IMR-90 (cell line): ENCODE results near the gene ENKUR. TPM values are rescaled to one million over a fixed set of nuclear protein-coding genes. Genes with fewer than 3 reads are reported as not detected.

ENCODE experiments used
- ATAC-seq: fragments of 200-7000 bp; cut with Tn5 transposase; 2 replicates; pipeline ENCODE4 v1.9.1; 2020; ENCODE audit warnings: low read depth, mild to moderate bottlenecking, moderate library complexity
- BruUV-seq: library from RNA; stranded (reverse); fragments of 400-500 nt; replicated peaks from 2 replicates; lab custom pipeline; 2021; lab: Mats Ljungman, UMichigan
- CTCF ChIA-PET: fragments of 300-600 bp; formaldehyde crosslinking; extraction: SDS; loops from one replicate; lab custom pipeline; 2021; ENCODE audit warnings: antibody characterized with exemption; lab: Yijun Ruan, JAX
- POLR2A ChIA-PET: fragments of 300-600 bp; sonication (Branson Sonifier 250); formaldehyde crosslinking; loops from one replicate; lab custom pipeline; 2022; ENCODE audit warnings: antibody characterized with exemption; ENCODE audit not compliant: unreplicated experiment; lab: Charles Lee
- DNase-seq: peaks from one replicate; pipeline ENCODE4 v3.0.0; 2013
- H2AFZ ChIP-seq: replicated peaks from 2 replicates; pipeline ENCODE3; 2013; ENCODE audit warnings: low read length, mild to moderate bottlenecking; ENCODE audit not compliant: poor library complexity
- H2AK5ac ChIP-seq: 2 replicates; pipeline ENCODE4 v1.6.1; 2013; ENCODE audit warnings: low read depth, low read length, inconsistent platforms
- H2AK9ac ChIP-seq: replicated peaks from 2 replicates; pipeline ENCODE3; 2013; ENCODE audit warnings: mild to moderate bottlenecking, low read depth, low read length, moderate library complexity; ENCODE audit not compliant: poor library complexity
- H2BK120ac ChIP-seq: 2 replicates; pipeline ENCODE4 v1.6.1; 2013; ENCODE audit warnings: low read depth, low read length, inconsistent platforms
- H2BK15ac ChIP-seq: 3 replicates; pipeline ENCODE4 v1.6.1; 2013; ENCODE audit warnings: low read depth, low read length, inconsistent platforms
- H2BK20ac ChIP-seq: 2 replicates; pipeline ENCODE4 v1.6.1; 2013; ENCODE audit warnings: low read depth, mild to moderate bottlenecking, inconsistent platforms, low read length, moderate library complexity
- H2BK5ac ChIP-seq: 2 replicates; pipeline ENCODE4 v1.6.1; 2013; ENCODE audit warnings: mild to moderate bottlenecking, low read depth, low read length, inconsistent platforms; ENCODE audit not compliant: poor library complexity, severe bottlenecking
- H3K14ac ChIP-seq: replicated peaks from 2 replicates; pipeline ENCODE4 v1.6.1; 2013; ENCODE audit warnings: low read depth, low read length, inconsistent platforms
- H3K18ac ChIP-seq: 2 replicates; pipeline ENCODE4 v1.6.1; 2013; ENCODE audit warnings: low read depth, low read length, control low read depth
- H3K23ac ChIP-seq: 2 replicates; pipeline ENCODE4 v1.6.1; 2013; ENCODE audit warnings: low read depth, low read length, inconsistent platforms
- H3K27ac ChIP-seq: 2 replicates; pipeline ENCODE4 v1.5.1; 2013; ENCODE audit warnings: mild to moderate bottlenecking, control low read depth, low read length; ENCODE audit not compliant: insufficient read depth
- H3K27me3 ChIP-seq: 2 replicates; pipeline ENCODE4 v1.6.1; 2013; ENCODE audit warnings: low read length; ENCODE audit not compliant: control insufficient read depth, insufficient read depth
- H3K36me3 ChIP-seq: 2 replicates; pipeline ENCODE4 v1.6.1; 2013; ENCODE audit warnings: low read length, mixed read lengths; ENCODE audit not compliant: control insufficient read depth, insufficient read depth
- H3K4ac ChIP-seq: 2 replicates; pipeline ENCODE4 v1.6.1; 2013; ENCODE audit warnings: low read depth, low read length, inconsistent platforms
- H3K4me1 ChIP-seq: 2 replicates; pipeline ENCODE4 v1.6.1; 2013; ENCODE audit warnings: low read length, mixed read lengths; ENCODE audit not compliant: control insufficient read depth, insufficient read depth
- H3K4me2 ChIP-seq: 2 replicates; pipeline ENCODE4 v1.6.1; 2013; ENCODE audit warnings: low read depth, mild to moderate bottlenecking, control low read depth, low read length, moderate library complexity
- H3K4me3 ChIP-seq: 2 replicates; pipeline ENCODE4 v1.5.1; 2013; ENCODE audit warnings: low read depth, mild to moderate bottlenecking, control low read depth, low read length, moderate library complexity; ENCODE audit not compliant: insufficient read depth
- H3K56ac ChIP-seq: 2 replicates; pipeline ENCODE4 v1.6.1; 2013; ENCODE audit warnings: low read length, inconsistent platforms; ENCODE audit not compliant: insufficient read depth; ENCODE audit errors: extremely low read depth
- H3K79me1 ChIP-seq, 2 experiments: 2 replicates each; pipeline ENCODE4 v1.6.1; 2013; ENCODE audit warnings: low read length in 2 of 2, inconsistent platforms in 1 of 2, low read depth in 1 of 2
- H3K9ac ChIP-seq: 2 replicates; pipeline ENCODE4 v1.6.1; 2013; ENCODE audit warnings: low read depth, low read length, control low read depth
- H3K9me1 ChIP-seq: 2 replicates; pipeline ENCODE4 v1.6.1; 2013; ENCODE audit warnings: low read length, inconsistent platforms; ENCODE audit not compliant: insufficient read depth
- H3K9me3 ChIP-seq: 2 replicates; pipeline ENCODE4 v1.6.1; 2013; ENCODE audit warnings: low read length; ENCODE audit not compliant: control insufficient read depth, insufficient read depth
- H4K20me1 ChIP-seq: 2 replicates; pipeline ENCODE4 v1.6.1; 2013; ENCODE audit warnings: low read length, inconsistent platforms; ENCODE audit not compliant: insufficient read depth
- H4K5ac ChIP-seq: 2 replicates; pipeline ENCODE4 v1.6.1; 2013; ENCODE audit warnings: mild to moderate bottlenecking, low read depth, low read length, control low read depth
- H4K8ac ChIP-seq, 2 experiments: 2 replicates each; pipeline ENCODE4 v1.6.1; 2013; ENCODE audit warnings: low read depth in 2 of 2, low read length in 2 of 2, control low read depth in 1 of 2, inconsistent platforms in 1 of 2
- H4K91ac ChIP-seq: 2 replicates; pipeline ENCODE4 v1.6.1; 2013; ENCODE audit warnings: low read depth, low read length, inconsistent platforms; ENCODE audit not compliant: insufficient read depth
- BHLHE40 ChIP-seq: fragments of 150-350 bp; IDR thresholded peaks from 2 replicates; pipeline ENCODE4 v1.6.1; 2016; ENCODE audit warnings: mild to moderate bottlenecking, low read depth, low read length
- CEBPB ChIP-seq: IDR thresholded peaks from 2 replicates; pipeline ENCODE4 v1.6.1; 2012; ENCODE audit warnings: low read depth, low read length, improper control_type of control experiment
- CHD1 ChIP-seq: IDR thresholded peaks from 2 replicates; pipeline ENCODE4 v1.6.1; 2012; ENCODE audit warnings: low read depth, low read length, improper control_type of control experiment
- MAFK ChIP-seq: IDR thresholded peaks from 2 replicates; pipeline ENCODE4 v1.6.1; 2012; ENCODE audit warnings: low read depth, low read length, improper control_type of control experiment
- MAZ ChIP-seq: IDR thresholded peaks from 2 replicates; pipeline ENCODE4 v1.6.1; 2012; ENCODE audit warnings: low read depth, mild to moderate bottlenecking, low read length, improper control_type of control experiment, moderate library complexity, borderline replicate concordance
- MXI1 ChIP-seq: IDR thresholded peaks from 2 replicates; pipeline ENCODE4 v1.6.1; 2012; ENCODE audit warnings: low read depth, mild to moderate bottlenecking, low read length, moderate library complexity, borderline replicate concordance
- POLR2A ChIP-seq: IDR thresholded peaks from 2 replicates; pipeline ENCODE4 v1.6.1; 2012; ENCODE audit warnings: mild to moderate bottlenecking, low read depth, low read length
- RAD21 ChIP-seq: IDR thresholded peaks from 2 replicates; pipeline ENCODE4 v1.6.1; 2012; ENCODE audit warnings: low read length, improper control_type of control experiment
- SMC3 ChIP-seq: fragments of 150-350 bp; IDR thresholded peaks from 2 replicates; pipeline ENCODE4 v1.6.1; 2016; ENCODE audit warnings: low read depth, mild to moderate bottlenecking, antibody characterized with exemption, low read length, moderate library complexity
- USF2 ChIP-seq: fragments of 150-350 bp; IDR thresholded peaks from 2 replicates; pipeline ENCODE4 v1.6.1; 2017; ENCODE audit warnings: mild to moderate bottlenecking, antibody characterized with exemption, low read length, low read depth
- WGBS, 2 experiments: methylation state at CpG; one replicate each; pipeline versions ENCODE4 v1.1.5 to v1.1.7; 2013; ENCODE audit warnings: missing lambda C conversion rate in 2 of 2; ENCODE audit not compliant: insufficient read length in 1 of 2; ENCODE audit errors: extremely low coverage in 2 of 2; 5-methylcytosine and 5-hydroxymethylcytosine counted together
- dilution Hi-C: fragments of 300-500 bp; cut with HindIII; formaldehyde crosslinking; loops from one replicate; pipeline ENCODE4 v1.14.3; 2018; ENCODE audit warnings: low sequenced_read_pairs; ENCODE audit not compliant: unreplicated experiment
- in situ Hi-C: fragments of 300-500 bp; cut with MboI; formaldehyde crosslinking; loops from 3 replicates; pipeline ENCODE4 v1.14.3; 2019; ENCODE audit warnings: low sequenced_read_pairs, inconsistent platforms, mixed read lengths
- intact Hi-C: fragments of 100-400 bp; cut with micrococcal nuclease; formaldehyde crosslinking; loops from 2 replicates; pipeline ENCODE4 v1.10.0; 2022
- polyA plus RNA-seq, 3 experiments: library from polyadenylated mRNA; depleted of rRNA; stranded (reverse); fragments of >200 nt; gene quantifications; 2 replicates each; pipeline ENCODE4 v1.2.3, GENCODE V29; 2012; ENCODE audit warnings: low replicate concordance in 1 of 3
- total RNA-seq: library from RNA; depleted of rRNA; stranded (reverse); fragments of >200 nt; gene quantifications from 2 replicates; pipeline ENCODE4 v1.2.3, GENCODE V29; 2012
- TF ChIP-seq, protein P1 (sequence below): conservative IDR thresholded peaks from 2 replicates; pipeline ENCODE4 v1.5.1; 2012; ENCODE audit warnings: mild to moderate bottlenecking, low read depth, low read length, improper control_type of control experiment
- TF ChIP-seq, protein P2 (sequence below): fragments of 150-350 bp; IDR thresholded peaks from 2 replicates; pipeline ENCODE4 v1.6.1; 2016; ENCODE audit warnings: low read depth, mild to moderate bottlenecking, low read length, moderate library complexity, borderline replicate concordance

Gene ENKUR
- total and polyA plus RNA-seq, 2 of the 4 experiments (the other 2 are of a cell fraction), result not detected

DNA sequence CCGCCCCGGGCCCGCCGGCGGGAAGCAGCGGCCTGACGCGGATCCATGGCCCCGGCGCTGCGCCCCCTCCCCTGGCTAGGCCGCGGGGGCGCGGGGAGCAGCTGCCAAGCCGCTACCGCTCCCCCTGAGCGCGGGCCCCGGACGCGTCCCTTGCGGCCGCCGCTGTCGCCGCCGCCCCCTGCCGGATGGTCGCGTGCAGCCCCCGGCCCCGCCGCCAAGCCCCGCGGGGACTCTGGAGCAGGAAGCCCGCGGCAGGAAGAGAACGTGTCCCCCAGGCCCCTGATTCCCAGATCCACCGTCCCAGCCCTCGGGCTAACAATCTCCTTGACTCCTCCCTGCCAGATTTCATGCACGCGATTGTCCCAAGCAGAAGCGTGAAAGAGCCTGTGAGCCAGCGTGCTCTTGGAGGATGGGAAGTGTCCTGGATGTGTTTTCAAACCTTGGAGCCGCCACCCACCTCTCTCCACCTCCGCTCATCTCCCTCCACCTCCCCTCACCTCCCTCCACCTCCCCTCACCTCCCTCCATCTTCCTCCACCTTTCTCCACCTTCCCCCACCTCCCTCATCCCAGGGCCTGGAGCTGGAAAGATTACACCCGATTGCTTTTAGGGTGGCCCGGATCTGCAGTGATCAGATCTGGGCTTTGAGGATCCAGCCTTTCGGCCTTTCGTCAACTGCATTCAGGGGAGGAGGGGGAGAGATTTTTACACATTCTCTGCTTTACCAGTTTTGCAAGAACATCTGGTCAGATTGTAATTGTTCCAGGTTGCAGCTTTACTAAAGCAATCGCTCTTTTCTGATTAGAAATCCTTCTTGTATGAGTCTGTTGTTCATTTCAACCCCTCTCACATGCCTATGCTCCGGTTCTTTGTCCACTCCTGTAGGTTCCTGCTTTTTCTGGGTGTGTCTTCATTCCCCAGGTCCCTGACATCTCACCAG lies 63.0 kb downstream of the ENKUR start:
- Histone ChIP-seq H3K4me2 (peak overlapping the region; percentile 67), H2BK120ac (peak overlapping the region; percentile 95), H3K9me1 (peaks cover 12% of the 10 kb centered on the region), H3K9me3 (no peaks in the 10 kb centered on the region), H3K4me1 (peaks cover 26% of the 10 kb centered on the region), H4K5ac (peak overlapping the region; percentile 93), H2BK20ac (peak overlapping the region; percentile 6), H4K91ac (peak overlapping the region; percentile 97), H2AK5ac (peak overlapping the region; percentile 52), H3K18ac (peak overlapping the region; percentile 85), H4K20me1 (no peaks in the 10 kb centered on the region), H4K8ac (peak overlapping the region; percentile 93 to 97), H3K9ac (peak overlapping the region; percentile 66), H2AFZ (peak overlapping the region; percentile 96), H2BK5ac (peak overlapping the region; percentile 56), H3K36me3 (no peaks in the 10 kb centered on the region), H3K56ac (peak overlapping the region; percentile 62), H3K27me3 (no peaks in the 10 kb centered on the region), H2BK15ac (peak overlapping the region; percentile 53; the same call in 1 of the 3 replicates), H3K27ac (peak overlapping the region; percentile 84), H3K4me3 (peak overlapping the region; percentile 41), H3K23ac (peak overlapping the region; percentile 62), H3K79me1 (peaks cover 6 to 26% of the 10 kb centered on the region in 2 experiments; a peak in 3 of 4 replicates), H2AK9ac (peak overlapping the region; percentile 86), H3K14ac (peak overlapping the region; percentile 96), H3K4ac (peak overlapping the region; percentile 94)
- in situ Hi-C loops, result loop anchor here (25.0 kb wide), 1 partner anchor 241 kb away; the partner anchor contains the start of gene ARHGAP21
- ATAC-seq (peak; percentile 62), DNase-seq (peak; percentile 56)
- ChIA-PET POLR2A (no interaction called here), CTCF (interaction anchor here (0.6 kb wide), 1 partner anchor 33 kb away, joined by 3 read pairs; no protein-coding TSS in a partner anchor)
- dilution Hi-C loops, result no loop called here
- WGBS, 2 experiments, result 11% methylated on average over 5 of the region's 53 CpGs; no CpG with 5 or more reads in 1 of the 2 experiments
- no TSS peak for BruUV-seq
- intact Hi-C loops, result loop anchor here (1.0 to 5.0 kb wide), 3 partner anchors 61 to 228 kb away; no protein-coding TSS in a partner anchor
- TF ChIP-seq POLR2A (no peak), MAFK (no peak), USF2 (no peak), CHD1 (no peak), BHLHE40 (peak; percentile 16; the same call in 1 of the 2 replicates), MAZ (no peak; the same call in 1 of the 2 replicates), MXI1 (no peak), SMC3 (peak; percentile 31; the same call in 1 of the 2 replicates), RAD21 (0 out of 2 replicates have a peak, but pooled peaks have one; percentile 24), CEBPB (no peak)
- TF ChIP-seq, protein P1, sequence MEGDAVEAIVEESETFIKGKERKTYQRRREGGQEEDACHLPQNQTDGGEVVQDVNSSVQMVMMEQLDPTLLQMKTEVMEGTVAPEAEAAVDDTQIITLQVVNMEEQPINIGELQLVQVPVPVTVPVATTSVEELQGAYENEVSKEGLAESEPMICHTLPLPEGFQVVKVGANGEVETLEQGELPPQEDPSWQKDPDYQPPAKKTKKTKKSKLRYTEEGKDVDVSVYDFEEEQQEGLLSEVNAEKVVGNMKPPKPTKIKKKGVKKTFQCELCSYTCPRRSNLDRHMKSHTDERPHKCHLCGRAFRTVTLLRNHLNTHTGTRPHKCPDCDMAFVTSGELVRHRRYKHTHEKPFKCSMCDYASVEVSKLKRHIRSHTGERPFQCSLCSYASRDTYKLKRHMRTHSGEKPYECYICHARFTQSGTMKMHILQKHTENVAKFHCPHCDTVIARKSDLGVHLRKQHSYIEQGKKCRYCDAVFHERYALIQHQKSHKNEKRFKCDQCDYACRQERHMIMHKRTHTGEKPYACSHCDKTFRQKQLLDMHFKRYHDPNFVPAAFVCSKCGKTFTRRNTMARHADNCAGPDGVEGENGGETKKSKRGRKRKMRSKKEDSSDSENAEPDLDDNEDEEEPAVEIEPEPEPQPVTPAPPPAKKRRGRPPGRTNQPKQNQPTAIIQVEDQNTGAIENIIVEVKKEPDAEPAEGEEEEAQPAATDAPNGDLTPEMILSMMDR, result peak; percentile 38
- TF ChIP-seq, protein P2, sequence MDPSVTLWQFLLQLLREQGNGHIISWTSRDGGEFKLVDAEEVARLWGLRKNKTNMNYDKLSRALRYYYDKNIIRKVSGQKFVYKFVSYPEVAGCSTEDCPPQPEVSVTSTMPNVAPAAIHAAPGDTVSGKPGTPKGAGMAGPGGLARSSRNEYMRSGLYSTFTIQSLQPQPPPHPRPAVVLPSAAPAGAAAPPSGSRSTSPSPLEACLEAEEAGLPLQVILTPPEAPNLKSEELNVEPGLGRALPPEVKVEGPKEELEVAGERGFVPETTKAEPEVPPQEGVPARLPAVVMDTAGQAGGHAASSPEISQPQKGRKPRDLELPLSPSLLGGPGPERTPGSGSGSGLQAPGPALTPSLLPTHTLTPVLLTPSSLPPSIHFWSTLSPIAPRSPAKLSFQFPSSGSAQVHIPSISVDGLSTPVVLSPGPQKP, result no peak
